ENCODE results near the gene SHKBP1.

DNA sequence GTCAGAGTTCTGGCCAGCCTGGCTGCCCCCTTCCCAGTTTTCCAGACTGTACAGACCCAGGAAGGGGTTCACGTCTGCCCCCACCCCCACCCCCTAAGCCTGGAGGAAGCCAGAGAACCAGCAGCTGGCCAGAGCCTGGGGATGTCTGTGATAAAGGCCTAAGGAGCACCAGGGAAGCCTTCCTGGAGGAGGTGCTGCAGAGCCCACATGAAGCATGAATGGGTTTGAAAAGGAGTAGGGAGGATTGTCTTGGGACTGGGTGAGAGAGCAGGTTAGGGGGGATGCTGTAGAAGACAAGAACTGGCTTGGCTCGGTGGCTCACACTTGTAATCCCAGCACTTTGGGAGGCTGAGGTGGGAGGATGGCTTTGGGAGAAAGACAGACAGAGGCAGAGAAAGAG is 5.8 kb downstream of the SHKBP1 start:
- TF ChIP-seq, protein P1, sequence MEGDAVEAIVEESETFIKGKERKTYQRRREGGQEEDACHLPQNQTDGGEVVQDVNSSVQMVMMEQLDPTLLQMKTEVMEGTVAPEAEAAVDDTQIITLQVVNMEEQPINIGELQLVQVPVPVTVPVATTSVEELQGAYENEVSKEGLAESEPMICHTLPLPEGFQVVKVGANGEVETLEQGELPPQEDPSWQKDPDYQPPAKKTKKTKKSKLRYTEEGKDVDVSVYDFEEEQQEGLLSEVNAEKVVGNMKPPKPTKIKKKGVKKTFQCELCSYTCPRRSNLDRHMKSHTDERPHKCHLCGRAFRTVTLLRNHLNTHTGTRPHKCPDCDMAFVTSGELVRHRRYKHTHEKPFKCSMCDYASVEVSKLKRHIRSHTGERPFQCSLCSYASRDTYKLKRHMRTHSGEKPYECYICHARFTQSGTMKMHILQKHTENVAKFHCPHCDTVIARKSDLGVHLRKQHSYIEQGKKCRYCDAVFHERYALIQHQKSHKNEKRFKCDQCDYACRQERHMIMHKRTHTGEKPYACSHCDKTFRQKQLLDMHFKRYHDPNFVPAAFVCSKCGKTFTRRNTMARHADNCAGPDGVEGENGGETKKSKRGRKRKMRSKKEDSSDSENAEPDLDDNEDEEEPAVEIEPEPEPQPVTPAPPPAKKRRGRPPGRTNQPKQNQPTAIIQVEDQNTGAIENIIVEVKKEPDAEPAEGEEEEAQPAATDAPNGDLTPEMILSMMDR (conservative IDR thresholded peaks at IDR 0.05; ENCODE audit: low read depth, low read length) = no peak
- TF ChIP-seq MAFK (IDR thresholded peaks at IDR 0.05; ENCODE audit: low read depth, low read length) (no peak), RFX5 (IDR thresholded peaks at IDR 0.05; ENCODE audit: low read depth, low read length) (no peak), SMC3 (IDR thresholded peaks at IDR 0.05; ENCODE audit: low read depth, low read length) (no peak), POLR2A (IDR thresholded peaks at IDR 0.05; ENCODE audit: low read depth, low read length) (no peak)

Data from IMR-90 (cell line).